Transverse colon (tissue), 4 donors: Measurements from ENCODE around the gene CES5A. TPM values are rescaled to one million over a fixed set of nuclear protein-coding genes. Genes with fewer than 3 reads are reported as not detected.

Experiments used
- DNase-seq: peaks from one replicate; pipeline ENCODE4 v3.0.0-alpha.2; 2019
- H3K27ac ChIP-seq, 4 donors: fragments of 200-600 bp; sonication (generic); 2 replicates each; pipeline ENCODE4 v1.5.1; 2016 to 2018; ENCODE audit warnings: inconsistent platforms in 4 of 4
- H3K27me3 ChIP-seq: fragments of 200-600 bp; sonication (generic); 2 replicates; pipeline ENCODE4 v1.5.1; 2017; ENCODE audit warnings: inconsistent platforms
- H3K36me3 ChIP-seq, 4 donors: fragments of 200-600 bp; sonication (generic); 2 replicates each; pipeline ENCODE4 v1.5.1; 2017 to 2019; ENCODE audit warnings: inconsistent platforms in 4 of 4
- H3K4me1 ChIP-seq, 4 donors: fragments of 200-600 bp; sonication (generic); 2 replicates each; pipeline ENCODE4 v1.5.1; 2017 to 2020; ENCODE audit warnings: inconsistent platforms in 4 of 4
- H3K4me3 ChIP-seq, 4 donors: fragments of 200-600 bp; sonication (generic); 1 replicate in 1 of 4; 2 replicates in 3 of 4; pipeline versions ENCODE4 v1.5.1 to v1.6.1; 2017 to 2019; ENCODE audit warnings: inconsistent platforms in 4 of 4
- H3K9me3 ChIP-seq, 2 donors: fragments of 200-600 bp; sonication (generic); 2 replicates each; pipeline ENCODE4 v1.5.1; 2017 to 2019; ENCODE audit warnings: inconsistent platforms in 2 of 2
- CTCF ChIP-seq, 5 experiments: fragments of 200-600 bp in 3 of 5; fragments of 450-650 bp in 2 of 5; sonication (generic) in 3 of 5; IDR thresholded peaks; 1 replicate in 2 of 5; 2 replicates in 3 of 5; pipeline ENCODE4 v1.5.1; 2016 to 2017; ENCODE audit warnings: antibody characterized with exemption in 5 of 5, inconsistent platforms in 3 of 5, mild to moderate bottlenecking in 2 of 5, moderate library complexity in 1 of 5
- EP300 ChIP-seq: sonication (generic); formaldehyde crosslinking; IDR thresholded peaks from one replicate; pipeline ENCODE4 v1.6.1; 2017; ENCODE audit warnings: antibody characterized with exemption, low read depth
- POLR2A ChIP-seq: fragments of 450-650 bp; IDR thresholded peaks from one replicate; pipeline ENCODE4 v1.6.1; 2016; ENCODE audit warnings: antibody characterized with exemption, mild to moderate bottlenecking, moderate library complexity
- POLR2AphosphoS5 ChIP-seq, 3 donors: sonication (generic); formaldehyde crosslinking; IDR thresholded peaks; one replicate each; pipeline ENCODE4 v1.6.1; 2016; ENCODE audit warnings: antibody characterized with exemption in 3 of 3
- WGBS, 2 donors: methylation state at CpG; one replicate each; pipeline ENCODE4 v1.1.5; 2018; ENCODE audit warnings: low coverage in 1 of 2; 5-methylcytosine and 5-hydroxymethylcytosine counted together
- in situ Hi-C, 4 donors: fragments of 200-750 bp; cut with MboI; loops; one replicate each; pipeline versions ENCODE4 v1.15.0 to v1.15.1; 2017; ENCODE audit warnings: low sequenced_read_pairs in 3 of 4, low pct_ligation_motif_present in 1 of 4, low pct_unique_long_range_greater_than_20kb in 1 of 4
- intact Hi-C: fragments of 100-400 bp; cut with DNase I; formaldehyde crosslinking; loops from one replicate; pipeline ENCODE4 v1.15.1; 2023; ENCODE audit warnings: low total_unique reads
- total RNA-seq, 4 donors: library from RNA; depleted of rRNA; stranded (reverse); fragments of >200 nt; gene quantifications; one replicate each; pipeline ENCODE4 v1.1.0, GENCODE V29; 2016

Gene CES5A
- total RNA-seq, 4 donors from 2014 or later, result not detected

DNA sequence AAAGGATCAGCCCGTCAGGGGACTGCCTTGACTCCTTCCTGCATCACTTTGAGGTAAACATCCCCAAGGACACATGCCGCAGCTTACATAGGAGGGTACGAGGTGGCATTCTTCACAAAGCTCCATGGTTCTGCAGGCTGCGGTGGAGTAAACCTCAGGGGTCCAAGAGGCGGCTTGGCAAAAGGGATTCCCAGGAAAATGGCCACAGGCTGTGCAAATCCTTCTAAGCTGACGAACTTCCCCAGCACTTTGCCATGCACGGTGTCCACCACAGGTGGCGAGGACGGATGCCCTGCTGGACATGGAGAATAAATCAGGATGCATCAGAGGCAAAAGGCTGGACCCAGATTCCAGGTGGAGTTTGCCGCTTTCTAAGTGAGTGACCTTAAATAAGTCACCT lies 46.5 kb downstream of the CES5A start:
- no peaks in the 10 kb centered on the region for H3K27me3 ChIP-seq
- no peaks in the 10 kb centered on the region for H3K9me3 ChIP-seq
- 68% methylated on average over 10 of the region's 10 CpGs; no CpG with 5 or more reads in 1 of the 2 donors for WGBS, 2 donors
- no peak overlapping the region for H3K27ac ChIP-seq
- H3K36me3 ChIP-seq, result no peaks in the 10 kb centered on the region
- in situ Hi-C loops, result loop anchor here in 2 of 4 donors (25.0 kb wide), 2 partner anchors 109 to 366 kb away; no protein-coding TSS in a partner anchor
- no peaks in the 10 kb centered on the region for H3K4me1 ChIP-seq
- DNase-seq, result no peak
- no peak overlapping the region for H3K4me3 ChIP-seq
- intact Hi-C loops, result no loop called here
- TF ChIP-seq POLR2A (no peak), POLR2AphosphoS5 (IDR thresholded peaks at IDR 0.05) (no peak), EP300 (no peak), CTCF (IDR thresholded peaks at IDR 0.05) (no peak)

GRCh38 chr16:55825115-55825728 lies 50.0 kb downstream of the CES5A start:
- intact Hi-C loops, result no loop called here

GRCh38 chr16:55824473-55825000 lies 50.6 kb downstream of the CES5A start:
- Histone ChIP-seq H3K36me3 (no peaks in the 10 kb centered on the region), H3K4me1 (no peaks in the 10 kb centered on the region), H3K9me3 (no peaks in the 10 kb centered on the region), H3K27ac (no peak overlapping the region), H3K4me3 (no peak overlapping the region), H3K27me3 (no peaks in the 10 kb centered on the region)
- 85 to 89% methylated on average over 3 to 4 of the region's 4 CpGs for whole genome bisulfite sequencing, 2 donors
- in situ Hi-C loops (no loop called here), intact Hi-C loops (no loop called here)
- TF ChIP-seq CTCF (IDR thresholded peaks at IDR 0.05) (no peak), POLR2A (no peak), POLR2AphosphoS5 (IDR thresholded peaks at IDR 0.05) (no peak)
- no peak for DNase-seq

More at GRCh38 chr16:55825115-55825728, 50.0 kb downstream of the CES5A start:
- Histone ChIP-seq H3K4me1 (no peaks in the 10 kb centered on the region), H3K9me3 (no peaks in the 10 kb centered on the region), H3K36me3 (no peaks in the 10 kb centered on the region), H3K27me3 (no peaks in the 10 kb centered on the region), H3K27ac (no peak overlapping the region), H3K4me3 (no peak overlapping the region)
- TF ChIP-seq EP300 (no peak), CTCF (IDR thresholded peaks at IDR 0.05) (no peak)
- WGBS, 2 donors, result 78 to 79% methylated on average over 4 to 6 of the region's 6 CpGs
- DNase-seq, result no peak
- in situ Hi-C loops, result loop anchor here in 2 of 4 donors (25.0 kb wide), 2 partner anchors 112 to 363 kb away; no protein-coding TSS in a partner anchor

DNA sequence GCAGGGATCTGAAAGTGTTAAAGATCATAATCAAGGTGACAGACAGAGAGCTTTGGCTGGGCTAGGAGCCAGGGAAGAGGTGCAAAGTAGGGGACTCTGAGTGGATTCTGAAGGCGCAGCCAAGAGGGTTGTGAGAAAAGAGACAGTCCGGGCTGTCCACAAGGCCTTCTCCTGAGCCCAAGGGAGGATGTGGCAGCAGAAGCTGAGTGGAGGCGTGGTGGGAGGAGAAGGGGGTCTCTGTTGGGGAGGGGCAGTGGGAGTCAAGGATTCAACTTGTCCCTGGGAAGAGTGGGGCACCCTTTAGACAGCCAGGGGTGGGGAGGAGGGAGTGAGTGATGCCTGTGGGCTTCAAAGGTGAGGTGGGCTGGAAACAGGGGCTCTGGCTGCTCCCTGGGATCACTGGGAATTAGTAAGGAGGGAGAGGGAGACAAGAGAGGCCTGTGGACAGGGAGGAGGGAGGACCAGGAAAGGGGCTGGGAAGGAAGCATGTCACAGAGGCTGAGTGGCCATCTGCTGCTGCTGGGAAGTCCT lies 52.8 kb downstream of the CES5A start:
- in situ Hi-C loops, result no loop called here
- 17 to 68% methylated on average over 1 to 3 of the region's 3 CpGs for WGBS, 2 donors
- Histone ChIP-seq H3K27ac (no peak overlapping the region), H3K36me3 (no peaks in the 10 kb centered on the region), H3K27me3 (no peaks in the 10 kb centered on the region), H3K4me3 (no peak overlapping the region), H3K4me1 (no peaks in the 10 kb centered on the region), H3K9me3 (no peaks in the 10 kb centered on the region)
- TF ChIP-seq EP300 (no peak), POLR2AphosphoS5 (IDR thresholded peaks at IDR 0.05) (no peak), POLR2A (no peak)
- DNase-seq, result no peak
- intact Hi-C loops, result no loop called here
